Measurements from ENCODE around the gene MIOX. TPM values are rescaled to one million over a fixed set of nuclear protein-coding genes. Genes with fewer than 3 reads are reported as not detected.

The MIOX gene
- polyA plus RNA-seq, 2 donors = not detected

- no peaks in the 10 kb centered on the region for H3K9me3 ChIP-seq (ENCODE audit: control insufficient read depth in 2 of 2, insufficient read depth in 1 of 2, low read depth in 1 of 2, low read length in 1 of 2)
- no peaks in the 10 kb centered on the region for H3K27me3 ChIP-seq (ENCODE audit: control insufficient read depth in 1 of 2, insufficient read depth in 2 of 2, low read length in 2 of 2)
- H3K27ac ChIP-seq (ENCODE audit: low read depth in 2 of 2, low read length in 1 of 2) = peak overlapping the region in 1 of 2 donors; percentile 90
- no peak overlapping the region for H3K4me3 ChIP-seq (ENCODE audit: low read depth in 1 of 2, low read length in 2 of 2)
- WGBS, 2 donors = 70 to 78% methylated on average over 5 of the region's 5 CpGs
- peaks cover 30 to 53% of the 10 kb centered on the region in 2 donors for H3K4me1 ChIP-seq (ENCODE audit: control insufficient read depth in 2 of 2, insufficient read depth in 2 of 2, low read length in 1 of 2)
- H3K36me3 ChIP-seq (ENCODE audit: control insufficient read depth in 2 of 2, insufficient read depth in 2 of 2, low read length in 1 of 2) = peaks cover 0 to 15% of the 10 kb centered on the region in 2 donors
Measured at GRCh38 chr22:50471962-50472361, 14.7 kb upstream of the MIOX start.

- WGBS, 2 donors = 69 to 75% methylated on average over 6 of the region's 6 CpGs
- H3K27ac ChIP-seq (ENCODE audit: low read depth in 2 of 2, low read length in 1 of 2) = no peak overlapping the region
- H3K4me1 ChIP-seq (ENCODE audit: control insufficient read depth in 2 of 2, insufficient read depth in 2 of 2, low read length in 1 of 2) = peaks cover 30 to 51% of the 10 kb centered on the region in 2 donors
- peak overlapping the region; percentile 20 to 96 for H3K4me3 ChIP-seq (ENCODE audit: low read depth in 1 of 2, low read length in 2 of 2)
- no peaks in the 10 kb centered on the region for H3K9me3 ChIP-seq (ENCODE audit: control insufficient read depth in 2 of 2, insufficient read depth in 1 of 2, low read depth in 1 of 2, low read length in 1 of 2)
- no peaks in the 10 kb centered on the region for H3K27me3 ChIP-seq (ENCODE audit: control insufficient read depth in 1 of 2, insufficient read depth in 2 of 2, low read length in 2 of 2)
- peaks cover 0 to 5% of the 10 kb centered on the region in 2 donors for H3K36me3 ChIP-seq (ENCODE audit: control insufficient read depth in 2 of 2, insufficient read depth in 2 of 2, low read length in 1 of 2)
Measured at GRCh38 chr22:50473088-50473487, 13.6 kb upstream of the MIOX start.

DNA sequence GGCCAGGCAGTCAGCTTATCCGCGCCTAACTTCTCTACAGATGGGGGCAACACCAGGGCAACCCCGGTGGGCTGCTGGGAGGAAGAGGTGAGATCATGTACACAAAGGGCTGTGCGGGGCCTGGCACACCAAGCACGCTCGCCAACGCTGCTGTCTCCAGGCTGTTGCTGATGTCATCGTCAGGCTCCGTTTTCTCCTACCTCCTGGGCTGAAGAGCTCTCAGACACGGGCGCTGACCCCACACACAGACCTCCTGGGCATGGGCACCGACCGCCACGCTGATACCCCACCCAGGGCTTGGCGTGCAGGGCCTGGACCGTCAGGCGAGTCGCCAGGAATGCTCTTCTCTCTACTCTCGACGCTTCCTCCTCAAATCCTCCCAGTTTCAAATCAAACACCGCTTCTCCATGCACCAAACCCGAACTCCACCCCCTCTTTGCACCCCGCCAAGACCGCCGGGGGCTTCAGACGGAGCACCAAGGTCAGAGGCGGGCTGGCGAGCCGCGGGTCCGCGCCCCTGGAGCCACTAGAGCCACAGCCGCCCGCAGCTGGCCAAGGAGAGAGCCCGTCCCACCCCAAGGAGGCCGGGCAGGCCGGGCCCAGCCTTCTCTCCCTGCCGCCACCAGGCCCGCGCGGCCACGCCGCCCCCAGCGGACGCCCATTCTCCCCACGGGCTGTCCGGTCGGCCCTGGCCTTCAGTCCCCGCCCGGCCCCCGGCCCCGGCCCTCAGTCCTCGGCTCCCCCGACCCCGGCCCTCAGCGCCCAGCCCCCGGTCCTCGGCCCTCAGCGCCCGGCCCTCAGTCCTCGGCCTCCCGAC lies 12.6 kb upstream of the MIOX start:
- H3K9me3 ChIP-seq (ENCODE audit: control insufficient read depth in 2 of 2, insufficient read depth in 1 of 2, low read depth in 1 of 2, low read length in 1 of 2) = no peaks in the 10 kb centered on the region
- peak overlapping the region; percentile 77 to 84 for H3K27ac ChIP-seq (ENCODE audit: low read depth in 2 of 2, low read length in 1 of 2)
- peaks cover 30 to 50% of the 10 kb centered on the region in 2 donors for H3K4me1 ChIP-seq (ENCODE audit: control insufficient read depth in 2 of 2, insufficient read depth in 2 of 2, low read length in 1 of 2)
- 3 to 4% methylated on average over 52 to 62 of the region's 62 CpGs for WGBS, 2 donors
- peaks cover 0 to 3% of the 10 kb centered on the region in 2 donors for H3K36me3 ChIP-seq (ENCODE audit: control insufficient read depth in 2 of 2, insufficient read depth in 2 of 2, low read length in 1 of 2)
- peak overlapping the region; percentile 85 to 96 for H3K4me3 ChIP-seq (ENCODE audit: low read depth in 1 of 2, low read length in 2 of 2)
- no peaks in the 10 kb centered on the region for H3K27me3 ChIP-seq (ENCODE audit: control insufficient read depth in 1 of 2, insufficient read depth in 2 of 2, low read length in 2 of 2)

GRCh38 chr22:50474710-50475651 lies 11.7 kb upstream of the MIOX start, which contains the start of gene SBF1:
Gene SBF1 (minus strand): TSS chr22:50475035. CDS start chr22:50474840, 195 bp downstream.
- WGBS, 2 donors = 1 to 2% methylated on average over 34 to 97 of the region's 97 CpGs
- Histone ChIP-seq H3K4me3 (ENCODE audit: low read depth in 1 of 2, low read length in 2 of 2) (peak within 1 kb of the TSS; percentile 85 to 96), H3K27me3 (ENCODE audit: control insufficient read depth in 1 of 2, insufficient read depth in 2 of 2, low read length in 2 of 2) (no peaks in the 10 kb centered on the region), H3K4me1 (ENCODE audit: control insufficient read depth in 2 of 2, insufficient read depth in 2 of 2, low read length in 1 of 2) (peaks cover 26 to 45% of the 10 kb centered on the region in 2 donors), H3K9me3 (ENCODE audit: control insufficient read depth in 2 of 2, insufficient read depth in 1 of 2, low read depth in 1 of 2, low read length in 1 of 2) (no peaks in the 10 kb centered on the region), H3K27ac (ENCODE audit: low read depth in 2 of 2, low read length in 1 of 2) (peak within 1 kb of the TSS; percentile 77 to 84), H3K36me3 (ENCODE audit: control insufficient read depth in 2 of 2, insufficient read depth in 2 of 2, low read length in 1 of 2) (peaks cover 0 to 3% of the 10 kb centered on the region in 2 donors)

DNA sequence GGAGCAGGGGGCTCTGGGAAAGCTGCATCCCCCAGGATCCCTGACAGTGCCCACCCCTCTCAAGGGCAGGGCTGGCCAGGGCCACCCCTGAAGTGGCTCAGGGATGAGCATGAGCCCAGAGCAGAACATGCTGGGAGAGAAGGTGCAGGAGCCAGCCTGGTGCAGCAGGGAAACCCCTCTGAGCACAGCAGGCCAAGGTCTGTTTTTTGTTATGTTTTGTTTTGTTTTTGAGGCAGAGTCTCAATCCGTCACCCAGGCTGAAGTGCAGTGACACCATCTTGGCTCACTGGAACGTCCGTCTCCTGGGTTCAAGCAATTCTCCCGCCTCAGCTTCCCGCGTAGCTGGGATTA lies 11.0 kb upstream of the MIOX start:
- no peaks in the 10 kb centered on the region for H3K27me3 ChIP-seq (ENCODE audit: control insufficient read depth in 1 of 2, insufficient read depth in 2 of 2, low read length in 2 of 2)
- H3K4me3 ChIP-seq (ENCODE audit: low read depth in 1 of 2, low read length in 2 of 2) = no peak overlapping the region
- H3K9me3 ChIP-seq (ENCODE audit: control insufficient read depth in 2 of 2, insufficient read depth in 1 of 2, low read depth in 1 of 2, low read length in 1 of 2) = no peaks in the 10 kb centered on the region
- no peak overlapping the region for H3K27ac ChIP-seq (ENCODE audit: low read depth in 2 of 2, low read length in 1 of 2)
- peaks cover 24 to 38% of the 10 kb centered on the region in 2 donors for H3K4me1 ChIP-seq (ENCODE audit: control insufficient read depth in 2 of 2, insufficient read depth in 2 of 2, low read length in 1 of 2)
- peaks cover 0 to 3% of the 10 kb centered on the region in 2 donors for H3K36me3 ChIP-seq (ENCODE audit: control insufficient read depth in 2 of 2, insufficient read depth in 2 of 2, low read length in 1 of 2)
- 81 to 85% methylated on average over 6 of the region's 6 CpGs for WGBS, 2 donors

DNA sequence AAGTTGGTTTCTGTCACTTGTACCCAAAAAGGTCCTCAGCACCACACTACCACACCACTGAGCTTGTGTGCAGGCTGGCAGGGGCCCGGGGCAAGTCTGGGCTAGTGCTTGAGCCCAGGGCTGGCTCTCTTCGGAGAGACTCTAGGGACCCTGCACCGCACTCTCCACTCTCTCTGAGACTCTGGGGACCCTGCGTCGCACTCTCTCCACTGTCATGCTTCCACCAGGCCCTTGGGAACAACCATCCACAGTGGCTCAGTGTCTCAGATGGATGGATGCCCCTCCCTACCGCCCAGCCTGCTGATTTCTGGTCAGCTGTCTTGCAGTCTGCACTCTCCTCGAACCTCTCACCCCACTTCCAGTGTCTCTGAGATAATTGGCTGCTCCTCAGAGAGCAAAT lies 9.8 kb upstream of the MIOX start:
- Histone ChIP-seq H3K27me3 (ENCODE audit: control insufficient read depth in 1 of 2, insufficient read depth in 2 of 2, low read length in 2 of 2) (no peaks in the 10 kb centered on the region), H3K27ac (ENCODE audit: low read depth in 2 of 2, low read length in 1 of 2) (no peak overlapping the region), H3K4me3 (ENCODE audit: low read depth in 1 of 2, low read length in 2 of 2) (no peak overlapping the region), H3K4me1 (ENCODE audit: control insufficient read depth in 2 of 2, insufficient read depth in 2 of 2, low read length in 1 of 2) (peaks cover 14 to 30% of the 10 kb centered on the region in 2 donors), H3K36me3 (ENCODE audit: control insufficient read depth in 2 of 2, insufficient read depth in 2 of 2, low read length in 1 of 2) (peaks cover 0 to 3% of the 10 kb centered on the region in 2 donors), H3K9me3 (ENCODE audit: control insufficient read depth in 2 of 2, insufficient read depth in 1 of 2, low read depth in 1 of 2, low read length in 1 of 2) (no peaks in the 10 kb centered on the region)
- WGBS, 2 donors = 59 to 62% methylated on average over 7 of the region's 7 CpGs

DNA sequence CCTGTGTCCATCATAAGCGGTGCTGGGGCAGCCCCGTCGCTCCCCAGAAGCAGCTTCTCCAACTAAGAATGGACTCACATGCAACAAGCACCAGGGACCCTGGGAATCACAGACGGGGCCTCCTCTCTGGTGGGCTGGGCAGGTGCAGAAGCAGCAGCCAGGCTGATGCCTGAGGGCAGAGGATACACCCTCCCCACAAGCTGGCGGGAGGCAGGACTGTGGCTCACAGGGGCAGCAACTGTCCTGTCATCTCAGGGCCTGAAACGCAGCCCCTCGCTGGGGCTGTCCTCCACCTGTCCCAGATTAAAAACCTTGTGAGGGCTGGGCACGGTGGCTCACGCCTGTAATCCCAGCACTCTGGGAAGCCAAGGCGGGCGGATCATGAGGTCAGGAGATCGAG lies 8.7 kb upstream of the MIOX start:
- no peaks in the 10 kb centered on the region for H3K9me3 ChIP-seq (ENCODE audit: control insufficient read depth in 2 of 2, insufficient read depth in 1 of 2, low read depth in 1 of 2, low read length in 1 of 2)
- no peak overlapping the region for H3K27ac ChIP-seq (ENCODE audit: low read depth in 2 of 2, low read length in 1 of 2)
- H3K36me3 ChIP-seq (ENCODE audit: control insufficient read depth in 2 of 2, insufficient read depth in 2 of 2, low read length in 1 of 2) = peaks cover 0 to 3% of the 10 kb centered on the region in 2 donors
- H3K27me3 ChIP-seq (ENCODE audit: control insufficient read depth in 1 of 2, insufficient read depth in 2 of 2, low read length in 2 of 2) = no peaks in the 10 kb centered on the region
- WGBS, 2 donors = 90 to 94% methylated on average over 12 of the region's 12 CpGs
- H3K4me1 ChIP-seq (ENCODE audit: control insufficient read depth in 2 of 2, insufficient read depth in 2 of 2, low read length in 1 of 2) = peaks cover 8 to 20% of the 10 kb centered on the region in 2 donors
- H3K4me3 ChIP-seq (ENCODE audit: low read depth in 1 of 2, low read length in 2 of 2) = no peak overlapping the region

DNA sequence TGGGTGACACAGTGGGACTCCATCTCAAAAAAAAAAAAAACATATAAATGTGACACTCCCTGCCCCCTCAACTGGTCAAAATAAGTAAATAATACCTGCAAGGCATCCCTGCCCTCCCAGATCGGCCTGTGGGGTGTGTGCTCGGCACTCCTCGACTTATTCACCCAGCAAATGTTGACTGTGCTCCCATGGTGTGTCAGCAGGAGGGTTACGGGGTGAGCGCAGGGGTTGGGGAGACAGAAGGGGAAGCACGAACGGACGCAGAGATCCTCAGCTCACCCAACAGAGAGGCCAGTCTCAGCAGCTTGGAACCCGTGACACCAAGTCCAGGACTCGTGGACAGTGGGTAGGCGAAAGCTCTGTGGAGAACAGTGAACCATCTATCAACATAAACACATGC lies 6.9 kb upstream of the MIOX start:
- H3K4me1 ChIP-seq (ENCODE audit: control insufficient read depth in 2 of 2, insufficient read depth in 2 of 2, low read length in 1 of 2) = peaks cover 0 to 12% of the 10 kb centered on the region in 2 donors
- H3K9me3 ChIP-seq (ENCODE audit: control insufficient read depth in 2 of 2, insufficient read depth in 1 of 2, low read depth in 1 of 2, low read length in 1 of 2) = no peaks in the 10 kb centered on the region
- WGBS, 2 donors = 64 to 73% methylated on average over 11 of the region's 11 CpGs
- H3K27me3 ChIP-seq (ENCODE audit: control insufficient read depth in 1 of 2, insufficient read depth in 2 of 2, low read length in 2 of 2) = no peaks in the 10 kb centered on the region
- no peak overlapping the region for H3K27ac ChIP-seq (ENCODE audit: low read depth in 2 of 2, low read length in 1 of 2)
- peaks cover 0 to 1% of the 10 kb centered on the region in 2 donors for H3K36me3 ChIP-seq (ENCODE audit: control insufficient read depth in 2 of 2, insufficient read depth in 2 of 2, low read length in 1 of 2)
- H3K4me3 ChIP-seq (ENCODE audit: low read depth in 1 of 2, low read length in 2 of 2) = no peak overlapping the region

GRCh38 chr22:50481045-50481439 lies 5.6 kb upstream of the MIOX start:
- 3 to 7% methylated on average over 36 to 45 of the region's 45 CpGs for WGBS, 2 donors
- no peak overlapping the region for H3K27ac ChIP-seq (ENCODE audit: low read depth in 2 of 2, low read length in 1 of 2)
- H3K4me3 ChIP-seq (ENCODE audit: low read depth in 1 of 2, low read length in 2 of 2) = peak overlapping the region; percentile 61 to 62
- peaks cover 0 to 1% of the 10 kb centered on the region in 2 donors for H3K36me3 ChIP-seq (ENCODE audit: control insufficient read depth in 2 of 2, insufficient read depth in 2 of 2, low read length in 1 of 2)
- H3K4me1 ChIP-seq (ENCODE audit: control insufficient read depth in 2 of 2, insufficient read depth in 2 of 2, low read length in 1 of 2) = peaks cover 0 to 11% of the 10 kb centered on the region in 2 donors
- no peaks in the 10 kb centered on the region for H3K9me3 ChIP-seq (ENCODE audit: control insufficient read depth in 2 of 2, insufficient read depth in 1 of 2, low read depth in 1 of 2, low read length in 1 of 2)
- H3K27me3 ChIP-seq (ENCODE audit: control insufficient read depth in 1 of 2, insufficient read depth in 2 of 2, low read length in 2 of 2) = no peaks in the 10 kb centered on the region
